HEK293 (cell line): ENCODE data around the gene SH3GLB2.

Source experiments
- CTCF ChIA-PET: fragments of 350-600 bp; formaldehyde crosslinking; extraction: SDS; loops from one replicate; lab custom pipeline; 2021; ENCODE audit warnings: antibody characterized with exemption; lab: Yijun Ruan, JAX
- POLR2A ChIA-PET: fragments of 300-600 bp; formaldehyde crosslinking; extraction: SDS; loops from one replicate; lab custom pipeline; 2020; ENCODE audit warnings: antibody characterized with exemption, inconsistent platforms; lab: Yijun Ruan, JAX
- H3K27ac ChIP-seq: fragments of 200-500 bp; sonication (Bioruptor generic); 2 replicates; pipeline ENCODE4 v1.5.1; 2014; ENCODE audit warnings: low read depth, low read length, control low read depth, inconsistent platforms; ENCODE audit errors: extremely low read depth
- H3K36me3 ChIP-seq, 2 experiments: fragments of 200-500 bp in 1 of 2; sonication (Bioruptor generic) in 1 of 2; 1 replicate in 1 of 2; 2 replicates in 1 of 2; pipeline ENCODE4 v1.5.1; 2014 to 2017; ENCODE audit warnings: inconsistent platforms in 2 of 2, low read length in 2 of 2; ENCODE audit not compliant: control insufficient read depth in 2 of 2, insufficient read depth in 1 of 2
- H3K4me1 ChIP-seq: fragments of 200-500 bp; sonication (Bioruptor generic); 2 replicates; pipeline ENCODE4 v1.5.1; 2014; ENCODE audit warnings: mild to moderate bottlenecking, low read length, inconsistent platforms; ENCODE audit not compliant: control insufficient read depth, insufficient read depth
- H3K4me3 ChIP-seq: 2 replicates; pipeline ENCODE4 v1.5.1; 2011; ENCODE audit warnings: low read depth, mild to moderate bottlenecking, control low read depth, low read length, moderate library complexity
- H3K9me3 ChIP-seq: fragments of 200-500 bp; sonication (Bioruptor generic); 2 replicates; pipeline ENCODE4 v1.5.1; 2014; ENCODE audit warnings: low read depth, low read length, inconsistent platforms; ENCODE audit not compliant: control insufficient read depth, insufficient read depth
- AEBP2 ChIP-seq: fragments of 450-650 bp; formaldehyde crosslinking; IDR thresholded peaks from 2 replicates; pipeline ENCODE4 v1.5.1; 2016; ENCODE audit warnings: missing biosample characterization, missing genetic modification characterization, borderline replicate concordance
- TSHZ1 ChIP-seq: fragments of 450-650 bp; formaldehyde crosslinking; IDR thresholded peaks from 2 replicates; pipeline ENCODE4 v1.5.1; 2016; ENCODE audit warnings: missing biosample characterization, missing genetic modification characterization, borderline replicate concordance
- YY1 ChIP-seq: fragments of 450-650 bp; formaldehyde crosslinking; IDR thresholded peaks from 2 replicates; pipeline ENCODE4 v1.5.1; 2018; ENCODE audit warnings: missing biosample characterization, missing genetic modification characterization
- ZBTB48 ChIP-seq: fragments of 450-650 bp; formaldehyde crosslinking; IDR thresholded peaks from 2 replicates; pipeline ENCODE4 v1.5.1; 2016; ENCODE audit warnings: missing biosample characterization, missing genetic modification characterization
- ZBTB6 ChIP-seq: fragments of 450-650 bp; formaldehyde crosslinking; IDR thresholded peaks from 2 replicates; pipeline ENCODE4 v1.5.1; 2017; ENCODE audit warnings: missing biosample characterization, missing genetic modification characterization
- ZFP37 ChIP-seq: fragments of 450-650 bp; formaldehyde crosslinking; IDR thresholded peaks from 2 replicates; pipeline ENCODE4 v1.5.1; 2016; ENCODE audit warnings: missing biosample characterization, missing genetic modification characterization
- ZFP41 ChIP-seq: fragments of 450-650 bp; formaldehyde crosslinking; IDR thresholded peaks from 2 replicates; pipeline ENCODE4 v1.5.1; 2016; ENCODE audit warnings: missing biosample characterization, missing genetic modification characterization, borderline replicate concordance
- ZNF175 ChIP-seq: fragments of 450-650 bp; formaldehyde crosslinking; IDR thresholded peaks from 2 replicates; pipeline ENCODE4 v1.5.1; 2016; ENCODE audit warnings: missing biosample characterization, missing genetic modification characterization
- ZNF302 ChIP-seq: fragments of 450-650 bp; formaldehyde crosslinking; IDR thresholded peaks from 2 replicates; pipeline ENCODE4 v1.5.1; 2016; ENCODE audit warnings: missing biosample characterization, missing genetic modification characterization, low read depth
- ZNF391 ChIP-seq: fragments of 450-650 bp; formaldehyde crosslinking; IDR thresholded peaks from 2 replicates; pipeline ENCODE4 v1.5.1; 2016; ENCODE audit warnings: low read depth, missing biosample characterization, missing genetic modification characterization, borderline replicate concordance
- ZNF423 ChIP-seq: fragments of 450-650 bp; formaldehyde crosslinking; IDR thresholded peaks from 2 replicates; pipeline ENCODE4 v1.5.1; 2016; ENCODE audit warnings: missing biosample characterization, missing genetic modification characterization
- ZNF426 ChIP-seq: fragments of 450-650 bp; formaldehyde crosslinking; IDR thresholded peaks from 2 replicates; pipeline ENCODE4 v1.5.1; 2017; ENCODE audit warnings: missing biosample characterization, missing genetic modification characterization, mild to moderate bottlenecking, inconsistent platforms, moderate library complexity
- ZNF530 ChIP-seq: fragments of 450-650 bp; formaldehyde crosslinking; IDR thresholded peaks from 2 replicates; pipeline ENCODE4 v1.5.1; 2016; ENCODE audit warnings: low read depth, missing biosample characterization, missing genetic modification characterization
- ZNF558 ChIP-seq: fragments of 450-650 bp; formaldehyde crosslinking; IDR thresholded peaks from 2 replicates; pipeline ENCODE4 v1.5.1; 2016; ENCODE audit warnings: missing biosample characterization, missing genetic modification characterization
- ZNF560 ChIP-seq: fragments of 450-650 bp; formaldehyde crosslinking; IDR thresholded peaks from 2 replicates; pipeline ENCODE4 v1.5.1; 2017; ENCODE audit warnings: missing biosample characterization, missing genetic modification characterization, borderline replicate concordance
- ZNF654 ChIP-seq: fragments of 450-650 bp; formaldehyde crosslinking; IDR thresholded peaks from 2 replicates; pipeline ENCODE4 v1.5.1; 2016; ENCODE audit warnings: low read depth, missing biosample characterization, missing genetic modification characterization
- ZNF658 ChIP-seq: fragments of 450-650 bp; formaldehyde crosslinking; IDR thresholded peaks from 2 replicates; pipeline ENCODE4; 2016; ENCODE audit warnings: missing biosample characterization, missing genetic modification characterization
- ZNF660 ChIP-seq: fragments of 450-650 bp; IDR thresholded peaks from 2 replicates; pipeline ENCODE4 v1.5.1; 2018; ENCODE audit warnings: missing biosample characterization, mild to moderate bottlenecking, missing genetic modification characterization
- ZNF701 ChIP-seq: fragments of 450-650 bp; formaldehyde crosslinking; IDR thresholded peaks from 2 replicates; pipeline ENCODE4 v1.5.1; 2016; ENCODE audit warnings: missing biosample characterization, missing genetic modification characterization
- ZNF777 ChIP-seq: fragments of 450-650 bp; formaldehyde crosslinking; IDR thresholded peaks from 2 replicates; pipeline ENCODE4 v1.5.1; 2017; ENCODE audit warnings: missing biosample characterization, missing genetic modification characterization, borderline replicate concordance
- TF ChIP-seq, protein P1 (sequence below): fragments of 450-650 bp; formaldehyde crosslinking; IDR thresholded peaks from 2 replicates; pipeline ENCODE4 v1.5.1; 2017; ENCODE audit warnings: missing biosample characterization, missing genetic modification characterization
- TF ChIP-seq, protein P2 (sequence below): fragments of 450-650 bp; formaldehyde crosslinking; IDR thresholded peaks from 2 replicates; pipeline ENCODE4 v1.5.1; 2017; ENCODE audit warnings: missing biosample characterization, mild to moderate bottlenecking, missing genetic modification characterization, moderate library complexity

Gene SH3GLB2

GRCh38 chr9:129060991-129061390 is 32.9 kb upstream of the SH3GLB2 start:
- POLR2A ChIA-PET: no interaction called here
- TF ChIP-seq YY1 (tag by site-specific recombination) (no peak), ZNF530 (tag by site-specific recombination) (no peak), ZNF777 (tag by site-specific recombination) (no peak), AEBP2 (no peak), ZNF426 (tag by site-specific recombination) (no peak), ZNF560 (tag by site-specific recombination) (no peak), ZBTB48 (tag by site-specific recombination) (no peak), ZNF423 (tag by site-specific recombination) (no peak), ZFP37 (tag by site-specific recombination) (no peak), ZFP41 (tag by site-specific recombination) (no peak), ZNF175 (tag by site-specific recombination) (no peak), ZNF660 (tag by site-specific recombination) (no peak), TSHZ1 (tag by site-specific recombination) (no peak)
- TF ChIP-seq, protein P1, sequence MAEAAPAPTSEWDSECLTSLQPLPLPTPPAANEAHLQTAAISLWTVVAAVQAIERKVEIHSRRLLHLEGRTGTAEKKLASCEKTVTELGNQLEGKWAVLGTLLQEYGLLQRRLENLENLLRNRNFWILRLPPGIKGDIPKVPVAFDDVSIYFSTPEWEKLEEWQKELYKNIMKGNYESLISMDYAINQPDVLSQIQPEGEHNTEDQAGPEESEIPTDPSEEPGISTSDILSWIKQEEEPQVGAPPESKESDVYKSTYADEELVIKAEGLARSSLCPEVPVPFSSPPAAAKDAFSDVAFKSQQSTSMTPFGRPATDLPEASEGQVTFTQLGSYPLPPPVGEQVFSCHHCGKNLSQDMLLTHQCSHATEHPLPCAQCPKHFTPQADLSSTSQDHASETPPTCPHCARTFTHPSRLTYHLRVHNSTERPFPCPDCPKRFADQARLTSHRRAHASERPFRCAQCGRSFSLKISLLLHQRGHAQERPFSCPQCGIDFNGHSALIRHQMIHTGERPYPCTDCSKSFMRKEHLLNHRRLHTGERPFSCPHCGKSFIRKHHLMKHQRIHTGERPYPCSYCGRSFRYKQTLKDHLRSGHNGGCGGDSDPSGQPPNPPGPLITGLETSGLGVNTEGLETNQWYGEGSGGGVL: no peak
- TF ChIP-seq, all 188 proteins: peak for 0
- CTCF ChIA-PET: no interaction called here
- no peaks in the 10 kb centered on the region for H3K9me3 ChIP-seq
- H3K36me3 ChIP-seq: peaks cover 4 to 57% of the 10 kb centered on the region in 2 experiments; a peak in 2 of 3 replicates
- no peaks in the 10 kb centered on the region for H3K4me1 ChIP-seq
- H3K4me3 ChIP-seq: no peak overlapping the region
- H3K27ac ChIP-seq: no peak overlapping the region

DNA sequence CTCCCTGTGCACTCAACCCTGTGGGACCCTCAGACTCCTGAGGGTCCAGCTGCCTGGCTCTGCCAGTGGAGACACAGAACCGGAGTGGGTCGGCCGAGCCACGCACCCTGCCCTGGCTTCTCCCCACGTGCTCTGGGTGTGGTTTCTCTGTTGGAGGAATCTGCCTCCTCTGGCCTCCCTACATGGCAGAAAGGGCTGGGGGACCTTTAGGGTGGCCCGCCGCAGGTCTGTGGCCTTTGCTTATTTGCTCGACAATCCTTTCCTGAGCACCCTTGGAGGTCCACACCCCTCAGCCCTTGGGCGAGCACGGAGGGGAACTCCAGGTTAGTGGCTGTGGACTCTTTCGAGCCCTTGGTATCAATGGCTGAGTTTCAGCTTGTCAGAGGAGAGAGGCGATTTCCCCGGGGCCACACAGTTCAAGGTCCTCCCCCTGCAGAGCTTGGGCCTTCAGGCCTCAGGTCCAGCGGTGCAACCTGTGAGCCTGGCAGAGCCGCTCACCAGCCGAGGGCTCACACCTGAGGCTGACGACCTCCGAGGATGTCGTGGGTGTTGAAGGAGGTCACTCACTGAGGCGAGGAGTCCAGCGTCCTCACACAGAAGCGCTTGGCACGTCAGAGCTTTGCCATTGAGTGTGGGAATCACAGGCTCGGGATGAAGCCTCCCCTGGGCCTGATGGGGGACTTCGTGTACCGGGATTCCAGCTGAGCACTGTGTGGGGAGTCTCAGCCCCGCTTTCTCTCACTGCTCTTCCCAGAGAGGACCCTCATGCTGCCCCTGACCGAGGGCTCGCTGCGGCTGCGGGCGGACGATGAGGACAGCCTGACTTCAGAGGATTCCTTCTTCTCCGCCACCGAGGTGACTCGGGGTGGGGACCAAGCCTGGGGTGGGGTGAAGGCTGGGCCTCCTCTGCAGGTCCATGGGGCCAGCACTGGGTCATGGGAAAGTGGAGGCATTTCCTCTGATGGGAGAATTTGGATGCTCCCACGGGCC is 32.0 kb upstream of the SH3GLB2 start:
- CTCF ChIA-PET: interaction anchor here (0.9 kb wide), 1 partner anchor 77 kb away, joined by 4 read pairs; no protein-coding TSS in a partner anchor
- POLR2A ChIA-PET: no interaction called here
- Histone ChIP-seq H3K4me3 (no peak overlapping the region), H3K27ac (no peak overlapping the region), H3K36me3 (peaks cover 4 to 50% of the 10 kb centered on the region in 2 experiments; a peak in 2 of 3 replicates), H3K4me1 (no peaks in the 10 kb centered on the region), H3K9me3 (no peaks in the 10 kb centered on the region)
- TF ChIP-seq, protein P2, sequence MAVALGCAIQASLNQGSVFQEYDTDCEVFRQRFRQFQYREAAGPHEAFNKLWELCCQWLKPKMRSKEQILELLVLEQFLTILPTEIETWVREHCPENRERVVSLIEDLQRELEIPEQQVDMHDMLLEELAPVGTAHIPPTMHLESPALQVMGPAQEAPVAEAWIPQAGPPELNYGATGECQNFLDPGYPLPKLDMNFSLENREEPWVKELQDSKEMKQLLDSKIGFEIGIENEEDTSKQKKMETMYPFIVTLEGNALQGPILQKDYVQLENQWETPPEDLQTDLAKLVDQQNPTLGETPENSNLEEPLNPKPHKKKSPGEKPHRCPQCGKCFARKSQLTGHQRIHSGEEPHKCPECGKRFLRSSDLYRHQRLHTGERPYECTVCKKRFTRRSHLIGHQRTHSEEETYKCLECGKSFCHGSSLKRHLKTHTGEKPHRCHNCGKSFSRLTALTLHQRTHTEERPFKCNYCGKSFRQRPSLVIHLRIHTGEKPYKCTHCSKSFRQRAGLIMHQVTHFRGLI (tag by site-specific recombination): no peak
- TF ChIP-seq ZNF391 (tag by site-specific recombination): no peak
- TF ChIP-seq ZNF701 (tag by site-specific recombination): no peak
- no peak for TF ChIP-seq ZNF558
- no peak for TF ChIP-seq ZNF654 (tag by site-specific recombination)
- no peak for TF ChIP-seq ZNF302 (tag by site-specific recombination)
- no peak for TF ChIP-seq ZNF658
- no peak for TF ChIP-seq ZBTB6
